ENCODE results near the gene EMP2.
A peak's percentile ranks its signal among the peaks of the same experiment; 100 is the strongest.
"Not testable (repeated sequence)": the region's sequence is repeated elsewhere in the genome, so short reads cannot be mapped to it uniquely, and the experiment has no call there.

The EMP2 gene

GRCh38 chr16:10519929-10520868, 60.2 kb downstream of the EMP2 start:
- DNase-seq, result no peak

DNA sequence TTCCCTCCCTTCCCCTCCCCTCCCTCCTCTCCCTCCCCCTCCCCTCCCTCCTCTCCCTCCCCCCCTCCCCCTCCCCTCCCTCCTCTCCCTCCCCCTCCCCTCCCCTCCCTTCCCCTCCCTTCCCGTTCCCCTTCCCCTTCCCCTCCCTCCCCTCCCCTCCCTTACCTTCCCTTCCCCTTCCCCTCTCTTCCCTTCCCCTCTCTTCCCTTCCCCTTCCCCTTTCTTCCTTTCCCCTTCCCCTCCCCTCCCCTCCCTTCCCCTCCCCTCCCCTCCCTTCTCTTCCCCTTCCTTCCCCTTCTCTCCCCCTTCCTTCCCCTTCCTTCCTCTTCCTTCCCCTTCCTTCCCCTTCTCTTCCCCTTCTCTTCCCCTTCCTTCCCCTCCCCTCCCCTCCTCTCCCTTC, 61.1 kb downstream of the EMP2 start:
- no peak for DNase-seq

- DNase-seq, result no peak
Measured at GRCh38 chr16:10518479-10519041, 61.8 kb downstream of the EMP2 start.

DNA sequence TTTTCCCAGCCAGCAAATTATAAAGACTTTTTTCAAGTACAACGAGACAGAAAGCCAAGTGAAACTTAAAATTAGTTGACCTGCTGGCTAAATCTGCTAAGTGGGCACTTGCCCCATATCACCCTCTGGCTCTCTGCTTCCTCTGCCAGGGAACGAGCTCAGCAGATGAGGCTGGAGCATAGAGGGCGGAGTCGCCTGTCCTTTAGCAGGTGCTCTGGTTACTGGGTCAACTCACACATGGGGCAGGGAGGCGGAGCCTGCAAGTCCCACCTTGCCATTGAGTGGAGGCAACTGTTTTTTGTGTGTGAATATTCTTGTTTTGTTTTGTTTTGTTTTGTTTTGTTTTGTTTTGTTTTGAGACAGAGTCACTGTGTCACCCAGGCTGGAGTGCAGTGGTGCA, 62.5 kb downstream of the EMP2 start:
- no peak for DNase-seq

DNA sequence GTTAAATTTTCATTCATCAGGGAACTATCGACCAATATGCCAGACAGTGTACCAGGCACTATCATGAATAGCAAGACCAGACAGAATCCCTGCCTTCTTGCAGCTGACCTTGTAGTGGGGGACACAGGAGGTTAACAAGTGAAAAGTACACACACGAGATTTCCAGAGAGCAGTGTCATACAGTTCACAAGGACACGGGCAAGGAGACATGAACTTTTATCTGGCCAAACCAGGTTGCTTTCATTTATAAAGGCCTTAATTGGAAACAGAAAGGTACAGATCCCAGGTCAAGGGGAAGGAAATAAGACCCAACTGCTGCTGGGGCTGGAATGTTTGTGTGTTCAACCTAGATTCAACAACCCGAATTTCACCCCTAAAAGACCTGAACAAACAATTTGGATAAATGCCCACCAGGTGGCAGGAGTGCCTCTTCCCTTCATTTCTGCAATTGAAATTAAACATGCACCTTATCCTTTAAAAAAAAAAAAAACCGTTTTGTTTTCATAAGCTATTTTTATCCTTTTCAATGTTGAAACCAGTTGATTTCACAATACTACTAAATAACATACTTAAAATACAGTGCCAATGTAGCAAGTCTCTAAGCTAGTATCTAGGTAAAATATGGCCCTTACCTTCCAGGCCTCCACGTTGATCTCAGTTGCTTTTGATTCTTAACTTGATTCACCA, 65.9 kb downstream of the EMP2 start:
- DNase-seq, result peak; percentile 46

DNA sequence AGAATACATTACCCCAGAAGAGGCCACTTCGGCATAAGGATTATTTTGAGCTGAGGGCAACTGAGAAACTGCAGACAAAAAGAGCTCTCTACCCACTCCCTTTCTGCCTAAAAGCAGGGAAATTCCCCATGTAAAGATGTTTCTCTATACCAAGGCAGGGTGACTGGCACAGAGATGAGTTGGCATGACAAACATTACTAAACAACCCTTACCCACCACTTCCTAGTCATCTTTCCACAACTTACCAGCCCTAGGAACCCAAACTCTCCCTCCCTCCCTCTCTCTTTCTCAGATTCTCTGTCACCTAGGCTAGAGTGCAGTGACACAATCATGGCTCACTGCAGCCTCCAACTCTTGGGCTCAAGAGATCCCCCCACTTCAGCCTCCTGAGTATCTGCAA, 68.6 kb downstream of the EMP2 start:
- DNase-seq, result no peak

GRCh38 chr16:10510279-10510678, 70.1 kb downstream of the EMP2 start:
- no peak for DNase-seq

- peak; percentile 73 for DNase-seq
Measured at GRCh38 chr16:10509534-10510025, 70.8 kb downstream of the EMP2 start.

DNA sequence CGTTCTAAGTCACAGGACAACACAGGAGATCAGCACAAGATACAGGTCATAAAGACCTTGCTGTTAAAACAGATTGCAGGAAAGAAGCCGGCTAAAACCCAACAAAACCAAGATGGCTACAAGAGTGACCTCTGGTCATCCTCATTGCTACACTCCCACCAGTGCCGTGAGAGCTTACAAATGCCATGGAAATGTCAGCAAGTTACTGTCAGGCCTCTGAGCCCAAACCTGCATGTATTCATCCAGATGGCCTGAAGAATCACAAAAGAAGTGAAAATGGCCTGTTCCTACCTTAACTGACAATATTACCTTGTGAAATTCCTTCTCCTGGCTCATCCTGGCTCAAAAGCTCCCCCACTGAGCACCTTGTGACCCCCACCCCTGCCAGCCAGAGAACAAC, 75.1 kb downstream of the EMP2 start:
- not testable (repeated sequence) for DNase-seq

- DNase-seq, result no peak
Measured at GRCh38 chr16:10504404-10504885, 76.0 kb downstream of the EMP2 start.

DNA sequence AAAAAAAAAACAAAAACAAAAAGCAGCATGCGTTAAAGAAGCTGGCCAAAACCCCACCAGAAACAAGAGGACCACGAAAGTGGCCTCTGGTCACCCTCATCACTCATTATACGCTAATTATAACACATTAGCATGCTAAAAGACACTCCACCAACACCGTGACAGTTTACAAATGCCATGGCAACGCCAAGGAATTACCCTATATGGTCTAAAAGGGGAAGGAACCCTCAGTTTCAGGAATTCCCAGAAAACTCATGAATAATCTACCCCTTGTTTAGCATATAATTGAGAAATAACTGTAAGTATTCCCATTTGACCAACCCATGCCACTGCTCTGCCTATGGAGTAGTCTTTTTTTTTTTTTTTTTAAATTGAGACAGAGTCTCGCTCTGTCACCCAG, 77.6 kb downstream of the EMP2 start:
- no peak for DNase-seq

DNA sequence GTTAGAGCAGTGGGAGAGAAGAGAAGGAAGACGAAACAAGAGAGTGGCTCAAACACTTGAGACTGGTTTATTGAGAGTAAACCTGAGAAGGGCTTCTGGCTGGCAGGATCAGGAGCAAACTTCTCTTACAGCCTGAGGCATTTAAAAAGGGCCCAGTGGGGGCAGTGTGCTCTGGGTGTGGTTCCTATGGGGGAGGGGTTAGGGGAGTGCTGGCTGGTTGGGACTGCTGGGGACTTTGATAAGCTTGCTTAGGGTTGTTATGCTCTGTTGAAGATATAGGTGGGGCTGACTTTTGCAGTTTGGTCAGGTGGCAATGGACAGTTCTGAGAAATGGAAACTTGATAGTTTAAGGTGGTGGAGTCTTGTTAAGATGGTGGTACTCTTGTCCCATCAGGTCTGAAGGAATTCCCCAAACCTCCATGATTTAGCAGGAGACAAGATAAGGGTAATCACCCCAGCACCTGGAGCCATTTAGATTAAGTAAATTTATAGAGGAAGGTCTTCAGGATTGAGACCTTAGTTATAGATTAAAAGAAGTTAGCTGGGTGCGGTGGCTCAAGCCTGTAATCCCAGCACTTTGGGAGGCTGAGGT, 79.3 kb downstream of the EMP2 start:
- no peak for DNase-seq

- no peak for DNase-seq
Measured at GRCh38 chr16:10500582-10500981, 79.8 kb downstream of the EMP2 start.

GRCh38 chr16:10497132-10498101, 83.0 kb downstream of the EMP2 start:
- DNase-seq, result no peak

GRCh38 chr16:10495031-10495345, 85.4 kb downstream of the EMP2 start:
- no peak for DNase-seq

DNA sequence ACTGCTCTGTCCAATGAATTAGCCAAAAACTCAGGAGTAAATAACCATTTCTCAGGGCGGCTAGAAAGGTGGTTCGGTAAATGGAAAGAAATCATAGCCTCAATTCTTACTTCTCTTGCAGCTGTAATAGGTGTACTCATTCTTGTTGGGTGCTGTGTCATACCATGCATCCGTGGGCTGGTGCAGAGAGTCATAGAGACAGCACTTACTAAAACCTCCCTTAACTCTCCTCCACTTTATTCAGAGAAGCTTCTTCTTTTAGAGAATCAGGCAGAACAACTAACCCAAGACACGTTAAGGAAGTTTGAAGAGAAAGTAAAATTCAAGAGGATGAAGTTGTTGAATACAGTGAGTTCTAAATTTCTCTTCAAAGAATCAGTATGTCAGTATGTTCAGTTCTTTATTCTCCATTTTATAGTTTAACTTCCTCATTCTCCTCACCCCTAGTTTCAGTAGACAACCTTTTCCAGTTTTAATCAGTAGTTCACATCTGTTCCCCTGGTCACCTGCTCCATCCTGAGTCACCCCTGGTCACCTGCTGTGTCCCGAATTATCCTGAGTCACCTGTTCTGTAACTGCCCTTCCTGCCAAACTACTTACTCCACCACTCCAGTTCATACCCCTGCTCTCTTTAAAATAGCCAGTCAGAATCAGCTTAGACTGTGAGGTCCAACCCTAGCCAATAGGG, 85.9 kb downstream of the EMP2 start:
- DNase-seq, result no peak

DNA sequence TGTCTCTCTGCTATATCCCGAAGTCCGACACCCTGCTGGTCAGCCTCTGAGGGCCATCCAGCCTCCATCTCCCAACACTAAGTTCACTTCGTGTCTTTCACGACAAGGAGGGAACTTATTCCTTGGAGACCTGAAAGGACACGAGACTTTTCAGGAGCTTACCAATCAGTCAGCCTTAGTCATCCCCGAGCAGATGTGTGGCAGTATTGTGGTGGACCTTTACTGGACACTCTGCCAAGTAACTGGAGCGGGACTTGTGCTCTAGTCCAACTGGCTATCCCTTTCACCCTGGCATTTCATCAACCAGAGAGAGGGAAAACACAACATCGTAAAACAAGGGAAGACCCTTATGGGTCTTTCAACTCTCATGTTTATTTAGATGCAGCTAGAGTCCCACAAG, 87.1 kb downstream of the EMP2 start:
- no peak for DNase-seq

GRCh38 chr16:10490141-10490540, 90.3 kb downstream of the EMP2 start:
- DNase-seq, result no peak

- no peak for DNase-seq
Measured at GRCh38 chr16:10485698-10486382, 94.6 kb downstream of the EMP2 start.

DNA sequence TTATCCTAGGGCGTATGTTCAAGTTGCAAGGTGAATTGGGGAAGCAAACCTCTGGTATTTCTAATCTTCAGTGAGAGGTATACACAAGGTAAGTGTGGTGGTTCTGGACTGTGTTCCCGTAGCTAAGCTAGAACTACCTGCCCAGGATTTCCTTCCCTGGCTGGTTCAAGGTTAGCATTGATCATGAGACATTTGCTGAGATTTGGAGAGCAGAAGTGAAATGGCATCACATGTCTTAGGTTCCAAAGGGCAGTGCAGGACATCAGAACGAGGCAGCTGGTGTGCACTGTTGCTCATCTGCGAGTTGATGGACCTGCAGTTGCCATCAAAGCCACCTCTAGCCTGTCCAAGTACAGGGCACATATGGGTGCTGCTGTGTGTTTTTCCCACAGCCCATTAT, 95.2 kb downstream of the EMP2 start:
- no peak for DNase-seq

DNA sequence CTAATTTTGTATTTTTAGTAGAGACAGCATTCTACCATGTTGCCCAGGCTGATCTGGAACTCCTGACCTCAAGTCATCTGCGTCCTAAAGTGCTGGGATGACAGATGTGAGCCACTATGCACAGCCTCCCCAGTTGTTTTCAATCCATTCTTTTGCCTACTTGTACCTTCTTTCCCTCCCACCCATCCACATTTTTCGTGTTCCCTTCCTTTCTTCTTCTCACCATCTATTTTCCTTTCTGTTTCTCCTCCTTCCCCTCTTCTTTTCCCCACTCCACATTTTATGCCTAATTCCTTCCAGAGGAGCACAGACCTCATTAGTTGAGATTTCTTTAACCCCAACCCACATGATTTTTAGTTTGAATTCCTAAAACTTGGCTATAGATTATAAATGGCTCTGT, 100.2 kb downstream of the EMP2 start:
- no peak for DNase-seq

Measured in femur (tissue), 1 donor.